ENCODE measurements around the gene FAM107B.
A peak's percentile ranks its signal among the peaks of the same experiment; 100 is the strongest.

The FAM107B gene

GRCh38 chr10:14565199-14565598 is 209.5 kb downstream of the FAM107B start (continued):
- TF ChIP-seq ZBTB49 (tag by site-specific recombination; IDR thresholded peaks at IDR 0.05; ENCODE audit: low read depth) (no peak), BCL6B (tag by site-specific recombination; IDR thresholded peaks at IDR 0.05) (no peak), ZNF169 (tag by site-specific recombination; IDR thresholded peaks at IDR 0.05) (no peak), ZNF777 (tag by site-specific recombination; IDR thresholded peaks at IDR 0.05; ENCODE audit: borderline replicate concordance) (no peak), ZNF473 (tag by site-specific recombination; IDR thresholded peaks at IDR 0.05) (no peak), ZNF335 (tag by site-specific recombination; conservative IDR thresholded peaks at IDR 0.05) (no peak)

GRCh38 chr10:14564268-14564744 is 210.4 kb downstream of the FAM107B start:
- CTCF ChIA-PET: interaction anchor here (0.6 to 0.7 kb wide), 2 partner anchors 10 to 237 kb away, joined by 3 to 4 read pairs; no protein-coding TSS in a partner anchor

GRCh38 chr10:14563359-14563940 is 211.2 kb downstream of the FAM107B start:
- ChIA-PET POLR2A (no interaction called here), CTCF (interaction anchor here (0.6 kb wide), 1 partner anchor 238 kb away, joined by 3 read pairs; no protein-coding TSS in a partner anchor)
- Histone ChIP-seq H3K4me1 (ENCODE audit: control insufficient read depth, insufficient read depth, low read length) (peaks cover 6% of the 10 kb centered on the region), H3K9me3 (ENCODE audit: control insufficient read depth, insufficient read depth, low read depth, low read length) (no peaks in the 10 kb centered on the region), H3K4me3 (ENCODE audit: low read depth, low read length) (no peak overlapping the region), H3K36me3 (ENCODE audit: control insufficient read depth in 2 of 2, insufficient read depth in 1 of 2, low read length in 2 of 2) (peaks cover 0 to 10% of the 10 kb centered on the region in 2 experiments; a peak in 2 of 3 replicates), H3K27ac (ENCODE audit: extremely low read depth, low read depth, low read length) (no peak overlapping the region)
- TF ChIP-seq ZBTB21 (tag by site-specific recombination; IDR thresholded peaks at IDR 0.05) (no peak), ZNF433 (tag by site-specific recombination; IDR thresholded peaks at IDR 0.05; ENCODE audit: low read depth) (no peak), MZF1 (tag by site-specific recombination; IDR thresholded peaks at IDR 0.05; ENCODE audit: borderline replicate concordance) (no peak), ZNF26 (tag by site-specific recombination; IDR thresholded peaks at IDR 0.05) (no peak), ZNF777 (tag by site-specific recombination; IDR thresholded peaks at IDR 0.05; ENCODE audit: borderline replicate concordance) (no peak), ZNF10 (tag by site-specific recombination; IDR thresholded peaks at IDR 0.05) (no peak), ZNF121 (tag by site-specific recombination; IDR thresholded peaks at IDR 0.05) (no peak), ZNF768 (tag by site-specific recombination; IDR thresholded peaks at IDR 0.05) (no peak), KLF1 (tag by site-specific recombination; IDR thresholded peaks at IDR 0.05) (no peak)

More at GRCh38 chr10:14564268-14564744, 210.4 kb downstream of the FAM107B start:
- TF ChIP-seq SCRT2 (tag by site-specific recombination; IDR thresholded peaks at IDR 0.05) (peak; percentile 31; the same call in 1 of the 2 replicates), ZNF169 (tag by site-specific recombination; IDR thresholded peaks at IDR 0.05) (no peak), ZNF214 (tag by site-specific recombination; IDR thresholded peaks at IDR 0.05; ENCODE audit: borderline replicate concordance) (no peak)
- Histone ChIP-seq H3K36me3 (ENCODE audit: control insufficient read depth in 2 of 2, insufficient read depth in 1 of 2, low read length in 2 of 2) (peaks cover 0 to 10% of the 10 kb centered on the region in 2 experiments; a peak in 2 of 3 replicates), H3K9me3 (ENCODE audit: control insufficient read depth, insufficient read depth, low read depth, low read length) (no peaks in the 10 kb centered on the region), H3K27ac (ENCODE audit: extremely low read depth, low read depth, low read length) (no peak overlapping the region), H3K4me1 (ENCODE audit: control insufficient read depth, insufficient read depth, low read length) (peaks cover 6% of the 10 kb centered on the region), H3K4me3 (ENCODE audit: low read depth, low read length) (no peak overlapping the region)
- POLR2A ChIA-PET: no interaction called here

Data from HEK293 (cell line).